Right renal cortex interstitium (tissue), 3 donors: ENCODE results near the gene PAOX. TPM values are rescaled to one million over a fixed set of nuclear protein-coding genes. Genes with fewer than 3 reads are reported as not detected.
"Not testable (repeated sequence)": the region's sequence is repeated elsewhere in the genome, so short reads cannot be mapped to it uniquely, and the experiment has no call there.

ENCODE experiments used
- DNase-seq, 3 donors: peaks; one replicate each; pipeline ENCODE4 v3.0.0-alpha.2; 2013; ENCODE audit warnings: low read depth in 3 of 3, low spot score in 2 of 3
- polyA plus RNA-seq, 3 donors: library from polyadenylated mRNA; unstranded; fragments of 120-200 nt; gene quantifications; one replicate each; pipeline ENCODE4 v1.2.1, GENCODE V29; 2013; ENCODE audit not compliant: insufficient read length in 3 of 3

Gene PAOX
- polyA plus RNA-seq, 3 donors, result 3.8 to 6.2 (median 4.2) TPM

GRCh38 chr10:133361773-133362441 lies 17.2 kb upstream of the PAOX start:
- DNase-seq, result no peak

GRCh38 chr10:133362846-133363245 lies 16.2 kb upstream of the PAOX start:
- DNase-seq, result no peak

GRCh38 chr10:133364645-133365431 lies 14.2 kb upstream of the PAOX start:
- no peak for DNase-seq

- no peak for DNase-seq
Measured at GRCh38 chr10:133365461-133366129, 13.5 kb upstream of the PAOX start.

- no peak for DNase-seq
Measured at GRCh38 chr10:133366130-133366478, 13.0 kb upstream of the PAOX start.

GRCh38 chr10:133366751-133367150 lies 12.3 kb upstream of the PAOX start:
- DNase-seq, result no peak

- not testable (repeated sequence) for DNase-seq
Measured at GRCh38 chr10:133367461-133367860, 11.6 kb upstream of the PAOX start.

GRCh38 chr10:133368153-133368552 lies 10.9 kb upstream of the PAOX start:
- DNase-seq, result no peak

- DNase-seq, result no peak
Measured at GRCh38 chr10:133370030-133370786, 8.9 kb upstream of the PAOX start.

GRCh38 chr10:133372507-133372906 lies 6.6 kb upstream of the PAOX start:
- no peak for DNase-seq

GRCh38 chr10:133373174-133374090 lies 5.6 kb upstream of the PAOX start, which contains the start of gene ECHS1:
Gene ECHS1, minus strand, starts transcription at chr10:133373354. Its CDS starts 21 bp downstream, at chr10:133373333.
- peak; percentile 66 to 93 (median 82) for DNase-seq

- no peak for DNase-seq
Measured at GRCh38 chr10:133375357-133376115, 3.5 kb upstream of the PAOX start.

GRCh38 chr10:133376183-133376582 lies 2.9 kb upstream of the PAOX start:
- DNase-seq, result not testable (repeated sequence)

GRCh38 chr10:133377025-133377817 lies 1.8 kb upstream of the PAOX start:
- no peak for DNase-seq

GRCh38 chr10:133377818-133378250 lies 1.2 kb upstream of the PAOX start:
- DNase-seq, result no peak

- DNase-seq, result peak in 2 of 3 donors; percentile 38 to 45
Measured at GRCh38 chr10:133378251-133379096, 588 bp upstream of the PAOX start.
